Mesendoderm (in vitro differentiated cells): ENCODE measurements around the gene TMEM43.

Source experiments
- DNase-seq: peaks from one replicate; pipeline ENCODE4 v3.0.0; 2013
- H2AK5ac ChIP-seq: 2 replicates; pipeline ENCODE4 v1.6.1; 2013; ENCODE audit warnings: low read length, inconsistent platforms
- H2BK120ac ChIP-seq: 2 replicates; pipeline ENCODE4 v1.6.1; 2013; ENCODE audit warnings: low read depth, mild to moderate bottlenecking, low read length, moderate library complexity, mixed read lengths
- H2BK15ac ChIP-seq: replicated peaks from 2 replicates; pipeline ENCODE4 v1.6.1; 2013; ENCODE audit warnings: low read depth, mild to moderate bottlenecking, moderate library complexity
- H2BK5ac ChIP-seq: 2 replicates; pipeline ENCODE4 v1.6.1; 2013; ENCODE audit warnings: low read length, inconsistent platforms
- H3K18ac ChIP-seq: 2 replicates; pipeline ENCODE4 v1.6.1; 2013; ENCODE audit warnings: mild to moderate bottlenecking, low read length, mixed read lengths
- H3K23ac ChIP-seq: one replicate; pipeline ENCODE4 v1.6.1; 2013; ENCODE audit warnings: low read length
- H3K27ac ChIP-seq: 2 replicates; pipeline ENCODE4 v1.5.1; 2013; ENCODE audit warnings: low read depth, mild to moderate bottlenecking, inconsistent platforms, low read length, moderate library complexity
- H3K27me3 ChIP-seq: 2 replicates; pipeline ENCODE4 v1.6.1; 2013; ENCODE audit warnings: low read length, control low read depth, mild to moderate bottlenecking, inconsistent platforms; ENCODE audit not compliant: insufficient read depth, poor library complexity
- H3K36me3 ChIP-seq: 2 replicates; pipeline ENCODE4 v1.6.1; 2013; ENCODE audit warnings: low read length, inconsistent platforms; ENCODE audit not compliant: control insufficient read depth, insufficient read depth
- H3K4ac ChIP-seq: one replicate; pipeline ENCODE4 v1.6.1; 2013; ENCODE audit warnings: low read depth, mild to moderate bottlenecking, low read length, moderate library complexity
- H3K4me1 ChIP-seq: 2 replicates; pipeline ENCODE4 v1.6.1; 2013; ENCODE audit warnings: low read depth, low read length, inconsistent platforms; ENCODE audit not compliant: control insufficient read depth
- H3K4me2 ChIP-seq: 2 replicates; pipeline ENCODE4 v1.6.1; 2013; ENCODE audit warnings: low read length
- H3K4me3 ChIP-seq: 2 replicates; pipeline ENCODE4 v1.5.1; 2013; ENCODE audit warnings: mild to moderate bottlenecking, low read length
- H3K56ac ChIP-seq: one replicate; pipeline ENCODE4 v1.6.1; 2013; ENCODE audit warnings: low read length
- H3K79me1 ChIP-seq: 2 replicates; pipeline ENCODE4 v1.6.1; 2013; ENCODE audit warnings: low read length, inconsistent platforms
- H3K79me2 ChIP-seq: 2 replicates; pipeline ENCODE4 v1.6.1; 2013; ENCODE audit warnings: mild to moderate bottlenecking, low read length; ENCODE audit not compliant: control insufficient read depth, insufficient read depth
- H3K9ac ChIP-seq: 2 replicates; pipeline ENCODE4 v1.6.1; 2013; ENCODE audit warnings: low read length, inconsistent platforms
- H4K5ac ChIP-seq: one replicate; pipeline ENCODE4 v1.6.1; 2013; ENCODE audit warnings: low read length
- H4K8ac ChIP-seq: one replicate; pipeline ENCODE4 v1.6.1; 2013; ENCODE audit warnings: low read depth, mild to moderate bottlenecking, control low read depth, low read length, moderate library complexity
- WGBS: extraction: QIAGEN DNeasy Blood & Tissue Kit; methylation state at CpG from one replicate; pipeline ENCODE4 v1.1.7; 2013; ENCODE audit warnings: low lambda C conversion rate, missing lambda C conversion rate; ENCODE audit not compliant: insufficient coverage; ENCODE audit errors: extremely low coverage; 5-methylcytosine and 5-hydroxymethylcytosine counted together

The TMEM43 gene

DNA sequence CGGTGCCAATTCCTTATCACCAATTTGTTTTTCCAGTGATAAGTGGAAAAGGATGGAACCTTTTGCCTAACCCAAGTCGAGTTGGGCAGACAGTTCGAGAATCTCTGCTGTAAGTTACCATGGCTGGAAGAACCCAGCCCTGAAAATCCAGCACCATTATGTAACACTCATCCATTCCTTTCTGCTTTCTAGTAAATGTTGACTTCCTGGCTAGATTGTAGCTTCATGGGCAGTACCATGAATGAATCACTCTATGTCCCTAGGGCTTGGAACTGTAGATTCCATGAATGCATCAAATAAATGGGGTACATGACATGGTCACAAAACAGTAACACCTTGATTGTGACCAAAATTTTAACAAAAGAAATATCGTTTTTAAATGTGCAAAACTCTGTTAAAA lies 14.2 kb upstream of the TMEM43 start:
- no peak overlapping the region for H3K18ac ChIP-seq
- H2BK5ac ChIP-seq: no peak overlapping the region
- no peaks in the 10 kb centered on the region for H3K36me3 ChIP-seq
- no peaks in the 10 kb centered on the region for H3K27me3 ChIP-seq
- H3K27ac ChIP-seq: no peak overlapping the region
- no peak overlapping the region for H2BK15ac ChIP-seq
- no peak for DNase-seq
- H4K5ac ChIP-seq: no peak overlapping the region
- H3K79me2 ChIP-seq: no peaks in the 10 kb centered on the region
- no peak overlapping the region for H3K4ac ChIP-seq
- H2BK120ac ChIP-seq: no peak overlapping the region
- H4K8ac ChIP-seq: no peak overlapping the region
- no peaks in the 10 kb centered on the region for H3K79me1 ChIP-seq
- no peak overlapping the region for H3K4me3 ChIP-seq
- H3K23ac ChIP-seq: no peak overlapping the region
- WGBS: no CpG with 5 or more reads among the region's 4 CpGs
- no peak overlapping the region for H2AK5ac ChIP-seq
- no peak overlapping the region for H3K56ac ChIP-seq
- no peaks in the 10 kb centered on the region for H3K4me1 ChIP-seq
- no peak overlapping the region for H3K9ac ChIP-seq
- H3K4me2 ChIP-seq: no peak overlapping the region

DNA sequence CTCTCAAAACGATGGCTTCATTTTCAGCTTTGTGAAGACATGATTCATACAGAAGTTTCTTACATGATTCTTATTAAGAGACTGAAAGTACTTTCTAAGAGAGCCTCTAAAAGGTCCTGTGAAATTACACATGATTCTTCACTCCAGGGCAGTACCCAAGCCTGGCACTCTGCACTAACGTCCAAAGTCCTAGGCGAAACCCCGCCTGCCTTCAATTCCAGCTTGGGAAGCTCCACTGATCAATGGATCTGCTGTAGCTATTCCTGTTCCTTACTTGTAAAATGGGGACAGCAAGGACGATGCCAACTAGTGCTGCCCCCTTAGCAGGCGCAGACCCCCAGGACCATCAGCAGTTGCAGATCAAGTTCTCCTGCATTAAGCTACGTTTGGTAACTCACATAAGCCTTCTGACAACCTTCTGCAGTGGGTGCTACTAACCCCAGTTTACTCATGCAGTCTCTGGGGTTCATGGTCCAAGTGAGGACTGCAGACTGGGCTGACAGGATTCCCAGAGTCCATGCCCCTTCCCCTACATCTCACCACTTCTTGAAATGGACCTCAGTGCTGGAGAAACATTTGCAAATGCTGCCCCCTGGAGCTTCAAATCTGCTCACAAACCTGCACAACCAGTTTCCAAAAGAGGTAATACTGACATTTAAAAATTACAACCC lies 10.8 kb upstream of the TMEM43 start:
- Histone ChIP-seq H3K79me1 (peaks cover 2% of the 10 kb centered on the region), H3K9ac (no peak overlapping the region), H3K4me1 (no peaks in the 10 kb centered on the region), H3K23ac (no peak overlapping the region), H2BK5ac (no peak overlapping the region), H3K4me3 (no peak overlapping the region), H3K56ac (no peak overlapping the region), H3K4me2 (no peak overlapping the region), H4K5ac (no peak overlapping the region), H2BK15ac (no peak overlapping the region), H3K79me2 (no peaks in the 10 kb centered on the region), H3K27me3 (no peaks in the 10 kb centered on the region), H2BK120ac (no peak overlapping the region), H3K18ac (no peak overlapping the region), H3K36me3 (no peaks in the 10 kb centered on the region), H4K8ac (no peak overlapping the region), H3K27ac (no peak overlapping the region), H3K4ac (no peak overlapping the region), H2AK5ac (no peak overlapping the region)
- no CpG with 5 or more reads among the region's 7 CpGs for WGBS
- DNase-seq: peak; percentile 51

DNA sequence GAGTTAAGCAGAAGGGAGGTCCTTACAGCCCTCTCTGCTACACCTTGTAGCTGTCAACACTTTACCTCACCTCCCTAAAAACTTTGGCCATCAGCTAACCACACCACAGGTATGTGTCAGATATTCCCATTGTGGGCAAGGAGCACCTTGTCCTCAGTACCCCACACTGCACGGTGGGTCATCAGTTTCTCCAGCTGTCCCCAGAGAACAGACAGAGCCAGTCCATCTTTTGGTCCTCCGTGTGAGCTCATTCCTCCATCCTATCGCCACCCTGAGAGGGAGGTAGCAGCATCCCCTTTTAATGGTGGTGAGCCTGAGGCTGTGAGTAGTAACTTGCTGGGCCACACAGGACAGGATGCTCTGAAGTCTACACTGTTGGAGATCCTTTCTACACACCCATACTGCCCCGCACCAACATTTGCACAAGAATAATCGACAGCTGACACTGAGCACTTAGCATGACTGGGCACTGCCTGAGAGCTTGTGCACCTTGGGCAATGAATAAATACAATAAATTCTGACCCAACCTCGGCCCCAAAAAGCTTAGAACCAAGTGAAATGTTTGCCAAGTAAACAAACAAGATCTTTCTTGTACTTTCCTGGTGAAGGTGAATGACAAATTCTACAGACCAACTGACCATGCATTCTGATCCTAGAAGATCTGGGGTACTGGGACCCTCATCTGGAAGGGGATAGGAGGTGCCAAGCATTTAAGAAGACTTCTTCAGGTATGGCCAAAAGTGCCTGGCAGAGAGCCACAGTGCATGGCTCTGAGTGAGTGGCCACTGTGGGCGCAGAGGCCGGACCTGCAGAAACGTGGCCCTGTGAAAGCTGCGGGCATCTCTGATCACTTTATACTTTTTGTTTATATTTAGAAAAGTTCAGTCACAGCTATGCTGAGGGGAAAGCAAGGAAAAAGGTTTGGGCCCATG lies 7.1 kb upstream of the TMEM43 start:
- no peak overlapping the region for H2AK5ac ChIP-seq
- H2BK120ac ChIP-seq: no peak overlapping the region
- no peak overlapping the region for H3K4me3 ChIP-seq
- no peak for DNase-seq
- H4K5ac ChIP-seq: no peak overlapping the region
- no peaks in the 10 kb centered on the region for H3K36me3 ChIP-seq
- H2BK5ac ChIP-seq: no peak overlapping the region
- H3K27ac ChIP-seq: no peak overlapping the region
- H3K56ac ChIP-seq: no peak overlapping the region
- no peak overlapping the region for H3K18ac ChIP-seq
- H3K79me1 ChIP-seq: peaks cover 13% of the 10 kb centered on the region
- no peaks in the 10 kb centered on the region for H3K4me1 ChIP-seq
- WGBS: no CpG with 5 or more reads among the region's 10 CpGs
- no peak overlapping the region for H2BK15ac ChIP-seq
- H3K27me3 ChIP-seq: no peaks in the 10 kb centered on the region
- no peak overlapping the region for H4K8ac ChIP-seq
- no peak overlapping the region for H3K4ac ChIP-seq
- H3K4me2 ChIP-seq: no peak overlapping the region
- no peak overlapping the region for H3K9ac ChIP-seq
- H3K23ac ChIP-seq: no peak overlapping the region
- peaks cover 3% of the 10 kb centered on the region for H3K79me2 ChIP-seq

DNA sequence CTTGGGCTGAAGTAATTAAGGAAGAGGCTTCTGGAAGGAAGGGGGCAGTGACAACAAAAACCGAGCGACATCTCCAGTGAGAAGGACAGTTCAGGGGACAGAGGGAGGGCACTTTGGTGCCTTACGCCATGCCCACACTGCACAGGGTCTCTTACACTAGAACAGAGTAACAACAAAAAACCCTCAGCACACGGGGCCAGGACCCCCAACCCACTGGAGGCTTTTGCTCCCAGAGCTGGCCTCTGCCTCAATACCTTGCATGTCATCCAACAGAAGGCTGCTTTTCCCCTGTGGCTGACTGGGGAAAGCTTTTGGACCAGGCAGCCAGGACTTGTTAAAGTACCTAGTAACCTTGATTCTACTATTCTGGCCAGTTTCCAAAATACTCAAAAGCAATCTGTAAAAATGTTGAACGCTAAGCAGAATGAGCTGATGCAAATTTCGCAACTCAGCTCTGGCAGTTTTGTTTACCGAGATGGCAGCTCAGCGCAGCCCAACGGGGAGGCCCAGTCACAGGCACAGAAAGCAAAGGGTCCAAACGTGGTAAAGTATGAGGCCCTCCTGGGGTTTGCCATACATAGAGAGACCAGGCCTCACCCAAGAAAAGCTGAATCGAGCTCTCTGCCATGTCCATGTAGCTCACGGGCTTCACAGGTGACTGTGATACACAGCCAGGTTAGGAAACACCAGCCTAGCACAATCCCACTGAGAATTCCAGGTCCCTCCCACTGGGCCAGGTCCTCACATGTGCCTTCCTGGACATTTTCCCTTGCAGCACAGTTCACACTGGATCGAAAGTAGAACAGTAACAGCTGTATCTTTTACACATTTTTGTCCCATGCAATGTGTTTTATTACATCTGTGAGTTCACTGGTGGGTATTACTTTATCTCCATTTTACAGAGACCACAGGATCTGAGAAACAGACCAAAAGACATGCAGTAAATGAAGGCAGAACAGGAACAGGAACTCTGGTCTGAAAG lies 6.2 kb upstream of the TMEM43 start:
- no peak for DNase-seq

DNA sequence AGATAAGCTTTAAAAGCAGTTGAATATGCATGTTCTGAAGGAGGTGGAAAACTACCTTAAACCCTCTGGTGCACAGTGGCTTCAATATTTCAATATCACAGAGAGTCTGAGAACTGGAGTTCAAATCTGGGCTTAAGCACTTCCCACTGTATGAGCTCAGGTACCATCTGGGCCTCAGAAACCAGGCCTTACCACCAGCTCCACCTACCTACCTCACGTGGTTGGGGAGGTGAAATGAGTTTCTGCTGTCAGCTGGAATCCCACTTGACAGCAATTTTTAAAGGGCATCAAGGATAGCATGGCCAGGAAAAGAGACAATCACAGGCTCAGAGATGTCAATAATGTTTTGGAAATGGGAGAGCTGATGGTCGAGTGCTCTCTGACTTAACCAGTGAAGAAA lies 5.2 kb upstream of the TMEM43 start:
- H2BK15ac ChIP-seq: no peak overlapping the region
- no peak overlapping the region for H4K8ac ChIP-seq
- H3K4me2 ChIP-seq: no peak overlapping the region
- H3K4me3 ChIP-seq: no peak overlapping the region
- no CpG with 5 or more reads among the region's 2 CpGs for WGBS
- H3K27me3 ChIP-seq: no peaks in the 10 kb centered on the region
- H2BK120ac ChIP-seq: no peak overlapping the region
- no peak overlapping the region for H3K9ac ChIP-seq
- H3K56ac ChIP-seq: no peak overlapping the region
- no peak overlapping the region for H4K5ac ChIP-seq
- H3K4me1 ChIP-seq: peaks cover 4% of the 10 kb centered on the region
- H3K23ac ChIP-seq: no peak overlapping the region
- no peak overlapping the region for H3K18ac ChIP-seq
- no peak overlapping the region for H3K4ac ChIP-seq
- peaks cover 25% of the 10 kb centered on the region for H3K79me1 ChIP-seq
- H3K79me2 ChIP-seq: peaks cover 11% of the 10 kb centered on the region
- no peak overlapping the region for H2AK5ac ChIP-seq
- no peak overlapping the region for H3K27ac ChIP-seq
- no peaks in the 10 kb centered on the region for H3K36me3 ChIP-seq
- DNase-seq: no peak
- H2BK5ac ChIP-seq: no peak overlapping the region

More for the DNA sequence above, 6.2 kb upstream of the TMEM43 start:
- no peak overlapping the region for H3K4me2 ChIP-seq
- H3K36me3 ChIP-seq: no peaks in the 10 kb centered on the region
- peaks cover 7% of the 10 kb centered on the region for H3K79me2 ChIP-seq
- H3K27me3 ChIP-seq: no peaks in the 10 kb centered on the region
- H2BK15ac ChIP-seq: no peak overlapping the region
- H3K4ac ChIP-seq: no peak overlapping the region
- no peak overlapping the region for H3K56ac ChIP-seq
- H3K4me3 ChIP-seq: no peak overlapping the region
- WGBS: no CpG with 5 or more reads among the region's 13 CpGs
- H4K8ac ChIP-seq: no peak overlapping the region
- H2BK120ac ChIP-seq: no peak overlapping the region
- no peak overlapping the region for H3K27ac ChIP-seq
- H3K79me1 ChIP-seq: peaks cover 21% of the 10 kb centered on the region
- peaks cover 2% of the 10 kb centered on the region for H3K4me1 ChIP-seq
- no peak overlapping the region for H2AK5ac ChIP-seq
- H4K5ac ChIP-seq: no peak overlapping the region
- H3K23ac ChIP-seq: no peak overlapping the region
- H3K18ac ChIP-seq: no peak overlapping the region
- H2BK5ac ChIP-seq: no peak overlapping the region
- no peak overlapping the region for H3K9ac ChIP-seq
